GM19099 (cell line): Measurements from ENCODE around the gene ADAMTSL3.

ENCODE experiments used
- POLR2A ChIP-seq: IDR thresholded peaks from 3 replicates; pipeline ENCODE4 v1.6.1; 2011; ENCODE audit warnings: low read depth; ENCODE audit not compliant: insufficient read length; ENCODE audit errors: extremely low read depth

ADAMTSL3 gene

GRCh38 chr15:83889995-83890394, 236.1 kb downstream of the ADAMTSL3 start:
- TF ChIP-seq POLR2A = no peak

- TF ChIP-seq POLR2A = no peak
Observed at GRCh38 chr15:83890587-83890986, 236.7 kb downstream of the ADAMTSL3 start.

- TF ChIP-seq POLR2A = no peak
Observed at GRCh38 chr15:83892498-83892897, 238.6 kb downstream of the ADAMTSL3 start.

- no peak for TF ChIP-seq POLR2A
Observed at GRCh38 chr15:83893308-83893707, 239.4 kb downstream of the ADAMTSL3 start.

GRCh38 chr15:83897037-83897436, 243.1 kb downstream of the ADAMTSL3 start:
- no peak for TF ChIP-seq POLR2A

- TF ChIP-seq POLR2A = no peak
Observed at GRCh38 chr15:83898361-83898760, 244.4 kb downstream of the ADAMTSL3 start.

- no peak for TF ChIP-seq POLR2A
Observed at GRCh38 chr15:83899670-83900069, 245.7 kb downstream of the ADAMTSL3 start.

- TF ChIP-seq POLR2A = no peak
Observed at GRCh38 chr15:83904107-83905040, 250.5 kb downstream of the ADAMTSL3 start.

GRCh38 chr15:83905556-83906273, 251.8 kb downstream of the ADAMTSL3 start:
- no peak for TF ChIP-seq POLR2A

- TF ChIP-seq POLR2A = no peak
Observed at GRCh38 chr15:83911345-83911744, 257.4 kb downstream of the ADAMTSL3 start.

GRCh38 chr15:83912343-83912742, 258.4 kb downstream of the ADAMTSL3 start:
- TF ChIP-seq POLR2A = no peak

- no peak for TF ChIP-seq POLR2A
Observed at GRCh38 chr15:83913034-83913632, 259.2 kb downstream of the ADAMTSL3 start.

- no peak for TF ChIP-seq POLR2A
Observed at GRCh38 chr15:83914906-83915305, 261.0 kb downstream of the ADAMTSL3 start.

GRCh38 chr15:83917432-83917831, 263.5 kb downstream of the ADAMTSL3 start:
- no peak for TF ChIP-seq POLR2A

- no peak for TF ChIP-seq POLR2A
Observed at GRCh38 chr15:83918011-83918410, 264.1 kb downstream of the ADAMTSL3 start.

GRCh38 chr15:83919319-83919830, 265.5 kb downstream of the ADAMTSL3 start:
- no peak for TF ChIP-seq POLR2A

GRCh38 chr15:83919978-83920510, 266.1 kb downstream of the ADAMTSL3 start:
- no peak for TF ChIP-seq POLR2A
